ENCODE measurements around the gene CACNB4. TPM values are rescaled to one million over a fixed set of nuclear protein-coding genes. Genes with fewer than 3 reads are reported as not detected.
"Not testable (repeated sequence)": the region's sequence is repeated elsewhere in the genome, so short reads cannot be mapped to it uniquely, and the experiment has no call there.

CACNB4 gene
- total RNA-seq, 1 donor from 2014 or later = 4.9 TPM

- Histone ChIP-seq H3K9me3 (no peaks in the 10 kb centered on the region), H3K4me3 (peak overlapping the region; percentile 50 to 65), H3K36me3 (no peaks in the 10 kb centered on the region), H3K27ac (peak overlapping the region; percentile 58), H3K27me3 (no peaks in the 10 kb centered on the region), H3K4me1 (peaks cover 16% of the 10 kb centered on the region)
- TF ChIP-seq POLR2AphosphoS5 (IDR thresholded peaks at IDR 0.05; ENCODE audit: insufficient read depth in 1 of 2, low read depth in 1 of 2) (no peak), CTCF (IDR thresholded peaks at IDR 0.05) (no peak)
- intact Hi-C loops (cut with DNase I) = no loop called here
- no peak for DNase-seq (ENCODE audit: extremely low spot score in 2 of 2)
Observed at GRCh38 chr2:152097290-152097800, 1.5 kb downstream of the CACNB4 start.

- Histone ChIP-seq H3K9me3 (no peaks in the 10 kb centered on the region), H3K27ac (no peak overlapping the region), H3K4me3 (no peak overlapping the region), H3K4me1 (peaks cover 16% of the 10 kb centered on the region), H3K27me3 (no peaks in the 10 kb centered on the region), H3K36me3 (no peaks in the 10 kb centered on the region)
- no peak for DNase-seq (ENCODE audit: extremely low spot score in 2 of 2)
- intact Hi-C loops (cut with DNase I) = no loop called here
- TF ChIP-seq POLR2A (IDR thresholded peaks at IDR 0.05) (no peak), CTCF (IDR thresholded peaks at IDR 0.05) (no peak), POLR2AphosphoS5 (IDR thresholded peaks at IDR 0.05; ENCODE audit: insufficient read depth in 1 of 2, low read depth in 1 of 2) (no peak)
Observed at GRCh38 chr2:152095146-152095545, 3.7 kb downstream of the CACNB4 start.

GRCh38 chr2:152094014-152094413 lies 4.8 kb downstream of the CACNB4 start:
- intact Hi-C loops (cut with DNase I) = no loop called here
- no peaks in the 10 kb centered on the region for H3K36me3 ChIP-seq
- no peak for TF ChIP-seq POLR2AphosphoS5 (IDR thresholded peaks at IDR 0.05; ENCODE audit: insufficient read depth in 1 of 2, low read depth in 1 of 2)
- TF ChIP-seq POLR2A (IDR thresholded peaks at IDR 0.05) = no peak
- TF ChIP-seq CTCF (IDR thresholded peaks at IDR 0.05) = no peak
- peaks cover 9% of the 10 kb centered on the region for H3K4me1 ChIP-seq
- DNase-seq (ENCODE audit: extremely low spot score in 2 of 2) = no peak
- no peak overlapping the region for H3K27ac ChIP-seq
- H3K27me3 ChIP-seq = no peaks in the 10 kb centered on the region
- no peak overlapping the region for H3K4me3 ChIP-seq
- no peaks in the 10 kb centered on the region for H3K9me3 ChIP-seq

- Histone ChIP-seq H3K36me3 (no peaks in the 10 kb centered on the region), H3K4me3 (no peak overlapping the region), H3K27me3 (no peaks in the 10 kb centered on the region), H3K4me1 (peaks cover 3% of the 10 kb centered on the region), H3K9me3 (no peaks in the 10 kb centered on the region), H3K27ac (no peak overlapping the region)
- TF ChIP-seq POLR2A (IDR thresholded peaks at IDR 0.05) = no peak
- no peak for TF ChIP-seq CTCF (IDR thresholded peaks at IDR 0.05)
- TF ChIP-seq POLR2AphosphoS5 (IDR thresholded peaks at IDR 0.05; ENCODE audit: insufficient read depth in 1 of 2, low read depth in 1 of 2) = no peak
- intact Hi-C loops (cut with DNase I) = no loop called here
- no peak for DNase-seq (ENCODE audit: extremely low spot score in 2 of 2)
Observed at GRCh38 chr2:152093464-152093863, 5.4 kb downstream of the CACNB4 start.

GRCh38 chr2:152092095-152092494 lies 6.7 kb downstream of the CACNB4 start:
- intact Hi-C loops (cut with DNase I) = no loop called here

GRCh38 chr2:152090726-152091125 lies 8.1 kb downstream of the CACNB4 start:
- H3K36me3 ChIP-seq; H3K4me3 ChIP-seq; H3K4me1 ChIP-seq; DNase-seq (ENCODE audit: extremely low spot score in 2 of 2); H3K9me3 ChIP-seq; H3K27me3 ChIP-seq; H3K27ac ChIP-seq; intact Hi-C loops (cut with DNase I): not testable (repeated sequence)

More at GRCh38 chr2:152092095-152092494, 6.7 kb downstream of the CACNB4 start:
- Histone ChIP-seq H3K9me3 (no peaks in the 10 kb centered on the region), H3K4me1 (no peaks in the 10 kb centered on the region), H3K4me3 (no peak overlapping the region), H3K27me3 (no peaks in the 10 kb centered on the region), H3K36me3 (no peaks in the 10 kb centered on the region), H3K27ac (no peak overlapping the region)
- TF ChIP-seq POLR2A (IDR thresholded peaks at IDR 0.05) = no peak
- TF ChIP-seq POLR2AphosphoS5 (IDR thresholded peaks at IDR 0.05; ENCODE audit: insufficient read depth in 1 of 2, low read depth in 1 of 2) = no peak
- TF ChIP-seq CTCF (IDR thresholded peaks at IDR 0.05) = no peak
- no peak for DNase-seq (ENCODE audit: extremely low spot score in 2 of 2)
